ENCODE measurements around the gene SPACDR. TPM values are rescaled to one million over a fixed set of nuclear protein-coding genes. Genes with fewer than 3 reads are reported as not detected.
A peak's percentile ranks its signal among the peaks of the same experiment; 100 is the strongest.

Gene SPACDR
- total RNA-seq, 2 experiments from 2014 or later: 0.64 to 0.93 TPM

DNA sequence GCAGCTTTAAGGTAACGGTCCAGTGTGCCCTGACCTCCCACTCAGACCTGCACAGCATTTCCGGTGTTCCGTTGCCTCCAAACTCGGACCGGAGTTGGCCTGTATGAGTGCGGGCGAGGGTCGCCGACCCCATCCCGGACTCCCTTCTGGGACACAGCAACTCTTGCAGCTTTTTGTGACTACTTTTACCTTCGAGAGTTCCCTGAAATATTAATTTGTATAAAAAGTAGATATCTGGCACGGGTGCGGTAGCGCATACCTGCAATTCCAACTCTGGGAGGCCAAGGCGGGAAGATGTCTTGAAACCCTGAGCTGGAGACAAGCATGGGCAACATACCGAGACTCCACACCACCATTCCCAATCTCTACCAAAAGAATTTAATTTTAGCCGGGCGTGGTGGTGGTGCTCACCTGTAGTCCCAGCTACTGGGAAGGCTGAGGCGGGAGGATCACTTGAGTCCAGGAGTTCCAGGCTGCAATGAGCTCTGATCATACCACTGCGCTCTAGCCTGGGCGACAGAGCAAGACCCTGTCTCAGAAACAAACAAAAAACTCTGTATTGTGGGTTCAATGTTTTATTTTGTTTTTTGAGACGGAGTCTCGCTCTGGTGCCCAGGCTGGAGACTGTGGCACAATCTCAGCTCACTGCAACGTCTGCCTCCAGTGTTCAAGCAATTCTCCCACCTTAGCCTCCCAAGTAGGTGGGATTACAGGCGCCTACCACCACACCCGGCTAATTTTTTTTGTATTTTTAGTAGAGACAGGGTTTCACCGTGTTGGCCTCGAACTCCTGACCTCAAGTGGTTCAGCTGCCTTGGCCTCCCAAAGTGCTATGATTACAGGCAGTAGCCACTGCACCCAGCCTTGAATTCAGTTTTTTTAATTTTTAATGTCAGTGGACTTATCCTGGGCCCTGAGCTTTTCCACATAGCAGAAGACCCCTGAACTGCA is 26.6 kb downstream of the SPACDR start:
- TF ChIP-seq, protein P1, sequence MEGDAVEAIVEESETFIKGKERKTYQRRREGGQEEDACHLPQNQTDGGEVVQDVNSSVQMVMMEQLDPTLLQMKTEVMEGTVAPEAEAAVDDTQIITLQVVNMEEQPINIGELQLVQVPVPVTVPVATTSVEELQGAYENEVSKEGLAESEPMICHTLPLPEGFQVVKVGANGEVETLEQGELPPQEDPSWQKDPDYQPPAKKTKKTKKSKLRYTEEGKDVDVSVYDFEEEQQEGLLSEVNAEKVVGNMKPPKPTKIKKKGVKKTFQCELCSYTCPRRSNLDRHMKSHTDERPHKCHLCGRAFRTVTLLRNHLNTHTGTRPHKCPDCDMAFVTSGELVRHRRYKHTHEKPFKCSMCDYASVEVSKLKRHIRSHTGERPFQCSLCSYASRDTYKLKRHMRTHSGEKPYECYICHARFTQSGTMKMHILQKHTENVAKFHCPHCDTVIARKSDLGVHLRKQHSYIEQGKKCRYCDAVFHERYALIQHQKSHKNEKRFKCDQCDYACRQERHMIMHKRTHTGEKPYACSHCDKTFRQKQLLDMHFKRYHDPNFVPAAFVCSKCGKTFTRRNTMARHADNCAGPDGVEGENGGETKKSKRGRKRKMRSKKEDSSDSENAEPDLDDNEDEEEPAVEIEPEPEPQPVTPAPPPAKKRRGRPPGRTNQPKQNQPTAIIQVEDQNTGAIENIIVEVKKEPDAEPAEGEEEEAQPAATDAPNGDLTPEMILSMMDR (IDR thresholded peaks at IDR 0.05): no peak
- Mint-ChIP-seq H3K4me1 (ENCODE audit: low read depth) (peaks cover 36% of the 10 kb centered on the region), H3K36me3 (ENCODE audit: low read depth) (peaks cover 38% of the 10 kb centered on the region), H3K27ac (no peak overlapping the region), H3K9me3 (no peaks in the 10 kb centered on the region), H3K4me3 (peak overlapping the region; percentile 34), H3K27me3 (no peaks in the 10 kb centered on the region)
- Histone ChIP-seq H3K9me3 (ENCODE audit: control insufficient read depth in 1 of 2, insufficient read depth in 1 of 2, low read length in 2 of 2) (no peaks in the 10 kb centered on the region), H3K4me1 (ENCODE audit: insufficient read depth, low read length) (peaks cover 39% of the 10 kb centered on the region), H3K27ac (ENCODE audit: low read depth in 1 of 2, low read length in 2 of 2) (no peak overlapping the region), H3K27me3 (ENCODE audit: control insufficient read depth in 1 of 2, insufficient read depth in 2 of 2, low read length in 2 of 2) (no peaks in the 10 kb centered on the region), H3K36me3 (ENCODE audit: insufficient read depth, low read length) (peaks cover 21% of the 10 kb centered on the region), H3K4me3 (ENCODE audit: low read length) (peak overlapping the region; percentile 67)
- no peak for ATAC-seq (ENCODE audit: poor library complexity)
- POLR2A ChIA-PET: interaction anchor here (0.5 to 6.0 kb wide), 22 partner anchors 8 to 452 kb away, joined by 3 to 84 read pairs (median 4); partner anchors contain the start of genes AGFG2, FBXO24, GIGYF1 and LRCH4
- DNase-seq: peak in 1 of 14 experiments; percentile 47
- CTCF ChIA-PET: interaction anchor here (1.4 kb wide), 1 partner anchor 13 kb away, joined by 5 read pairs; no protein-coding TSS in a partner anchor
- intact Hi-C loops (cut with DNase I, micrococcal nuclease): loop anchor here (1.0 to 10.0 kb wide), 5 partner anchors 13 to 817 kb away; partner anchors contain the start of genes GNB2 (in 1 of the 2), NYAP1 (in 1 of the 2) and TSC22D4 (in 1 of the 2)

DNA sequence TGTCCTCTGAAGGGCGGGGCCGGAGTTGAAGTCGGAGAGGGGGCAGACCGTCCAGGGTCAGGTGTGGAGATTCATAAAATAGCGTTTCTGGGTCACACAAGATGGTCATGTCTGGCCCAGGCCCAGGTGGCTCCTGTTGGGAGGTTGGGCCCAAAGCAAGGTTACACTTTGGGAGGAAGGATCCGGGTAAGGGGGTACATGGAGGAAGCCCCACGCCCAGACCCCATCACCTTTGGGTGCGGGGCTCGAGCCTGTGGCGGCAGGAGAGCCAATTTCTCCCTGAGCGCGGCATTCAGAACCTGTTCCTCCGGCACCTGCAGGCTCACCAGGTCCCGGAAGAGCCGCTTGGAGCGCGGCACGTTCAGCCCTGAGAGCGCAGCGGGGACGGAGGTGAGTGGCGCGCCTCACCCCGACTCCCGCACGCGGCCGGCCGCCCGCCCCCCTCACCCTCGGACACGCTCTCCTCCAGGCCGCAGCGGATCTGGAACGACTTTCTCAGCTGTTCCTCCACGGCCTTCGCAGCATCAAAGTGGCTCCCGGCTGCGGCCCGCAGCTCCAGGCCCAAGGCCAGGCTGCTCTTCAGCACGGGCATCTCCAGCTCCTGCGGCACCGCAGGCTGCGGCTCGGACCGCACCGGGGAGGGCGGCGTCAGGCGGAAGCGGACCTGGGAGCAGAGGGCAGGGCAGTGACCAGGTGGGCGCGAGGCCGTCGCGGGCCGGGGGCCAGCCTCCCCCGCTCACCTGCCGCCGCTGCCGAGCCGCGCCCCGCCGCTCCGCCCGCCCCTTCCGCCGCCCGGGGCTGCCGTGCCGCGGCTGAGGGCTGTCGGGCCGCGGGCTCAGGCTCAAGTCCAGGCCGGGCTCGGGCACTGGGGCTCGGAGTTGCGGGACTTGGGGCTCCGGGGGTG is 28.4 kb downstream of the SPACDR start:
- no peaks in the 10 kb centered on the region for H3K27me3 ChIP-seq (ENCODE audit: control insufficient read depth in 1 of 2, insufficient read depth in 2 of 2, low read length in 2 of 2)
- peak overlapping the region; percentile 100 for H3K27ac Mint-ChIP-seq
- intact Hi-C loops (cut with DNase I, micrococcal nuclease): loop anchor here (1.0 to 10.0 kb wide), 5 partner anchors 7 to 819 kb away; partner anchors contain the start of genes GNB2 (in 1 of the 2), TSC22D4 (in 1 of the 2) and ZCWPW1 (in 1 of the 2)
- H3K9me3 Mint-ChIP-seq: no peaks in the 10 kb centered on the region
- H3K9me3 ChIP-seq (ENCODE audit: control insufficient read depth in 1 of 2, insufficient read depth in 1 of 2, low read length in 2 of 2): no peaks in the 10 kb centered on the region
- peak overlapping the region; percentile 87 to 90 for H3K27ac ChIP-seq (ENCODE audit: low read depth in 1 of 2, low read length in 2 of 2)
- CTCF ChIA-PET: interaction anchor here (1.4 kb wide), 1 partner anchor 15 kb away, joined by 5 read pairs; no protein-coding TSS in a partner anchor
- ATAC-seq (ENCODE audit: poor library complexity): peak; percentile 48
- peak overlapping the region; percentile 95 for H3K4me3 Mint-ChIP-seq
- no peaks in the 10 kb centered on the region for H3K27me3 Mint-ChIP-seq
- H3K4me1 ChIP-seq (ENCODE audit: insufficient read depth, low read length): peaks cover 57% of the 10 kb centered on the region
- POLR2A ChIA-PET: interaction anchor here (0.9 to 6.0 kb wide), 15 partner anchors 6 to 335 kb away, joined by 3 to 84 read pairs (median 6); partner anchors contain the start of genes AGFG2, FBXO24, LAMTOR4 and LRCH4
- TF ChIP-seq, protein P1 (IDR thresholded peaks at IDR 0.05): no peak
- H3K36me3 ChIP-seq (ENCODE audit: insufficient read depth, low read length): peaks cover 30% of the 10 kb centered on the region
- peak; percentile 29 to 77 (median 48) for DNase-seq
- peaks cover 50% of the 10 kb centered on the region for H3K36me3 Mint-ChIP-seq (ENCODE audit: low read depth)
- peaks cover 48% of the 10 kb centered on the region for H3K4me1 Mint-ChIP-seq (ENCODE audit: low read depth)
- H3K4me3 ChIP-seq (ENCODE audit: low read length): peak overlapping the region; percentile 67

Measured in CD4-positive, alpha-beta T cell (primary cell).